ENCODE measurements around the gene DACH1. TPM values are rescaled to one million over a fixed set of nuclear protein-coding genes. Genes with fewer than 3 reads are reported as not detected.

Gene DACH1
- total RNA-seq, 2 experiments from 2014 or later, result not detected

DNA sequence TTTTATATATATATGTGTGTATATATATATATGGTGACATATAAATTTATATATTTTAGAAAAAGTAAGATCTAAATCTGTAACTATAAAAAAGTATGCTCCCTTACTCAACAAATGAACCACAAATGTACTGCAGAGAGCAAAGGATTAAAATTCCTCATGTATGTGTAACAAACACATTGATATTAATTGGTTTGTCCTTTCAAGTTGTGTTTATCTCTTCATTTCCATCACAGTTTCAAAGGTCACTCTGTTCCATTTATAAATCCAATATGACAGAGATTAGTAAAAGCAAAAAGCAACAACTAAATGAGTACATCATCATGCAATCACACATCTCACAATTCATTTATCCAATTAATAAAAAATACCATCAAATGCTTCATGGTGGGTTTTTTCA, 247.9 kb downstream of the DACH1 start:
- no peak for DNase-seq
- intact Hi-C loops (cut with micrococcal nuclease), result no loop called here
- no peaks in the 10 kb centered on the region for H3K9me3 Mint-ChIP-seq
- H3K36me3 Mint-ChIP-seq (ENCODE audit: low read depth), result no peaks in the 10 kb centered on the region
- no peak overlapping the region for H3K4me3 Mint-ChIP-seq
- H3K27me3 Mint-ChIP-seq (ENCODE audit: low read depth), result no peaks in the 10 kb centered on the region
- H3K27ac Mint-ChIP-seq, result no peak overlapping the region
- H3K4me1 Mint-ChIP-seq (ENCODE audit: low read depth), result no peaks in the 10 kb centered on the region
- CTCF ChIA-PET, result no interaction called here

DNA sequence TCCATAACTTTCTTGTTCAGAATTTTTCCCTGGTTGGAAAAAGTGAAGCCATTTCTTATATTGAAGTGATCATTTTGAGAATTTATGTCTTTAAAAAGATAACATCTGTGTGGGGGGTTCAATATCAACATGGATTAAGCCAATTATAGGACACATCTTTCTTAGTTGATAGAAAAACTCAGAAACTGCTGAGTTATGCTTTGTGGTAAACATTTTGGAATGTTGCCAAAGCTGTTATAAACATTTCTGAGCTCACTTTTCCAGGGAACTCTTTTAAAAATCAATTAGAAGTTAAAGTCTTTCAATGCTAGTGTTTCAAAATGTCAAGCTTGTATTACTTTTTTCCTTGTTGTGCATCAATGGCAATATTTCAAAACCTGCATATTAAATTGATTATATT, 248.8 kb downstream of the DACH1 start:
- Mint-ChIP-seq H3K27ac (no peak overlapping the region), H3K4me3 (no peak overlapping the region), H3K4me1 (ENCODE audit: low read depth) (no peaks in the 10 kb centered on the region), H3K27me3 (ENCODE audit: low read depth) (no peaks in the 10 kb centered on the region), H3K36me3 (ENCODE audit: low read depth) (no peaks in the 10 kb centered on the region), H3K9me3 (no peaks in the 10 kb centered on the region)
- no peak for DNase-seq
- intact Hi-C loops (cut with micrococcal nuclease), result no loop called here
- CTCF ChIA-PET, result no interaction called here

DNA sequence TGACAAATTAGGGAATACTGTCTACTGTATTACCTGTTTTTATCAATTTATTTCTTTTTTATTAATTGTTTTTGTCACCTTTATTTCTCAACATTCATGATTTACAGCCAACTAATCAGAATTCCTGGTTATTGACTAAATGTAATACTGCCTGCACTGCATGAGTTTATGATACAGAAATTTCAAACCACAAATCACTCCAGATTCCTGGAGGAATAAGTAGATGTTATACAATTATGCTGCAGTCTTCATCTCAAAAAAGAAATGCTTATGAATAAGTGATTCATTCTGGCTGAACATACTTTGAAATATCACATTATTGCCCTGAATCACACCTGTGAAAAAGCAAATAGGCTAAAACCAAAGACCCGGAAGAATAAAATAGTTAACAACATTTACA, 249.7 kb downstream of the DACH1 start:
- intact Hi-C loops (cut with micrococcal nuclease), result no loop called here
- no peaks in the 10 kb centered on the region for H3K36me3 Mint-ChIP-seq (ENCODE audit: low read depth)
- no peak overlapping the region for H3K27ac Mint-ChIP-seq
- no peak for DNase-seq
- no peak overlapping the region for H3K4me3 Mint-ChIP-seq
- no peaks in the 10 kb centered on the region for H3K9me3 Mint-ChIP-seq
- no peaks in the 10 kb centered on the region for H3K4me1 Mint-ChIP-seq (ENCODE audit: low read depth)
- CTCF ChIA-PET, result no interaction called here
- H3K27me3 Mint-ChIP-seq (ENCODE audit: low read depth), result no peaks in the 10 kb centered on the region

DNA sequence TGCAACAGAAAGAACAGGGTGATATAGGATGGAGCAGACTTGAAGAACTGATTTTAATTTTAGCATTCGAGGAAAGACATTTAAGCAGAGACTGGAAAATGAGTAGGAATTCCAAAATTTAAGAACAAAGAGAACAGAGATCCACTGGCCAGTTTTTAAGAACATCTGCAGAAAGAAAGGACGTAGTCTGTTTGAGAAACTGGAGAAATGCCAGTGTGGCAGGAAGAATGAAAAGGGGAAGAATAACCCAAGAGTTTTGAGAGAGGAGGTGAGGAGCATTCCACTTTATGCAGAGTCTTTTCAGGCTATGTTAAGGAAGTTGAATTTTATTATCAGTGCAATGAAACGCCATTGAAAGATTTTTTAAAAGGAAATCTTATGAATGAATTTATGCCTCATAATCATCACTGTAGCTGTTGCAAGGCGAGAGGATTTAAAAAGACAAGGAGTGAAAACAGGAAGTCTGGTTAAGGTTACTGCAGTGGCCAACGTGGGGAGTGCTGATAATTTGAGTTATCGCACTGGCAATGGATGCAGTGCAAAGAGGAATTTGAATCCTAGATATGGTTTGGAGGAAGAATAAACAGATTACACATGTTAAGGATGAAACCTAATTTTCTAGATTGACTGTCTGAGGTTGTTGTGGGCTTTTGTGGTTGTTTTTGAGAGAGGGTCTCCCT, 253.8 kb downstream of the DACH1 start:
- intact Hi-C loops (cut with micrococcal nuclease), result loop anchor here (5.0 kb wide), 1 partner anchor 254 kb away; the partner anchor contains the start of gene DACH1

DNA sequence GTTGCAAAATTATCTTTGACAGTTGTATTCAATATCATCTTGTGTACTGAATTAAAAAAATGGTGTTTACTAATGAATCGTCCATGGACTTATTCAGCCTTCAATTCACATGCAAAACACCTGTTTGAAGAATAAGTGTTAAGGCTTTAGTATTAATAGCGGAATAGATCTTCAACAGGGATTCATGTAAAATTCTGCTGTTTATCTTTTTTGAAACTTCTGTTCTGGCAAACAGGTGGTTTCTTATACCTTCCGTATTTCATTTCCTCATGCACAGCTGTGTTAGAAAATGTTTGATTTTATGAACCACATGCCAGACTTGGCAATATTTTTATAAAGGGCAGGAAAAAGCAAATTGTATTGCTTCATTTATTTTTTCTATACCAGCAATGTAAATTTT, 255.7 kb downstream of the DACH1 start:
- no peak overlapping the region for H3K27ac Mint-ChIP-seq
- intact Hi-C loops (cut with micrococcal nuclease), result loop anchor here (5.0 kb wide), 1 partner anchor 256 kb away; the partner anchor contains the start of gene DACH1
- no peak overlapping the region for H3K4me3 Mint-ChIP-seq
- CTCF ChIA-PET, result no interaction called here
- no peaks in the 10 kb centered on the region for H3K27me3 Mint-ChIP-seq (ENCODE audit: low read depth)
- peaks cover 5% of the 10 kb centered on the region for H3K4me1 Mint-ChIP-seq (ENCODE audit: low read depth)
- DNase-seq, result no peak
- no peaks in the 10 kb centered on the region for H3K9me3 Mint-ChIP-seq
- no peaks in the 10 kb centered on the region for H3K36me3 Mint-ChIP-seq (ENCODE audit: low read depth)

More for the DNA sequence above, 253.8 kb downstream of the DACH1 start:
- CTCF ChIA-PET, result interaction anchor here (0.5 to 0.6 kb wide), 2 partner anchors 31 to 1374 kb away, joined by 3 read pairs; no protein-coding TSS in a partner anchor
- H3K36me3 Mint-ChIP-seq (ENCODE audit: low read depth), result no peaks in the 10 kb centered on the region
- no peak overlapping the region for H3K27ac Mint-ChIP-seq
- H3K27me3 Mint-ChIP-seq (ENCODE audit: low read depth), result no peaks in the 10 kb centered on the region
- DNase-seq, result no peak
- peaks cover 5% of the 10 kb centered on the region for H3K4me1 Mint-ChIP-seq (ENCODE audit: low read depth)
- H3K4me3 Mint-ChIP-seq, result no peak overlapping the region
- H3K9me3 Mint-ChIP-seq, result no peaks in the 10 kb centered on the region

DNA sequence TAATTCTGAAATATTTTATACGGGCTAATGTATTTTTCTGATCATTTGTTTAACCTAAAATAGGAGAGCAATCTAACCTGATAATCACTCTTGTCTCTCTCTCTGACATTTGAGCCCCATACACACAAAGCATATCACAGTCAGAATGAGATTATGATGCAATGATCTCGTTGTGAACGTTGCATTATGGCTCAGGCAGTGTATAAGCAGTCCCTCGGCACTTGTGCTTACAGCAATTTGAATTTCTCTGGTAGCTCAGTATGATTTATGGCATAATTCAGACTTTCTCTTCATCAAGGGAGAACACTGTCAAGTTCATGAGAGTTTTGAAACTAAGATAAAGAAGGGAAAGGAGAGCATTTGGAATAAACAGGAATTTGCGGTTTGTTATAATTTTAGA, 256.1 kb downstream of the DACH1 start:
- intact Hi-C loops (cut with micrococcal nuclease), result loop anchor here (5.0 kb wide), 1 partner anchor 256 kb away; the partner anchor contains the start of gene DACH1
- peaks cover 5% of the 10 kb centered on the region for H3K4me1 Mint-ChIP-seq (ENCODE audit: low read depth)
- H3K27me3 Mint-ChIP-seq (ENCODE audit: low read depth), result no peaks in the 10 kb centered on the region
- CTCF ChIA-PET, result no interaction called here
- H3K4me3 Mint-ChIP-seq, result peak overlapping the region; percentile 51
- DNase-seq, result peak; percentile 8
- no peaks in the 10 kb centered on the region for H3K36me3 Mint-ChIP-seq (ENCODE audit: low read depth)
- no peak overlapping the region for H3K27ac Mint-ChIP-seq
- no peaks in the 10 kb centered on the region for H3K9me3 Mint-ChIP-seq

DNA sequence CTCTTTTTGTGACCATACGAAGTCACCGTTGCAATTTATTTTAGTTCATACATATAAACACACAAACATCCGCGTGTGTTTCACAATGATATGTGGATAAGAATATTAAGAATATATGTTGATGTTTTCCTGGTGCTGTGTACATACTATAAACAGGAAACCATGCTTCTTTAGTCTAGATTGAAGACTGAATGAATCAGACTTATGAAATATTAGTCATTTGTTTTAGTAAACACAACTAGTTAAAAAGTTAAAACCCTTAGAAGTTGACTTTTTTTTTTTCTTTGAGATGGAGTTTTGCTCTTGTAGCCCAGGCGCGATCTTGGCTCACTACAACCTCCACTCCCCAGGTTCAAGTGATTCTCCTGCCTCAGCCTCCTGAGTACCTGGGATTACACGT, 257.7 kb downstream of the DACH1 start:
- no peak for DNase-seq
- Mint-ChIP-seq H3K4me1 (ENCODE audit: low read depth) (peaks cover 5% of the 10 kb centered on the region), H3K27me3 (ENCODE audit: low read depth) (no peaks in the 10 kb centered on the region), H3K27ac (no peak overlapping the region), H3K36me3 (ENCODE audit: low read depth) (no peaks in the 10 kb centered on the region), H3K9me3 (no peaks in the 10 kb centered on the region), H3K4me3 (no peak overlapping the region)
- intact Hi-C loops (cut with micrococcal nuclease), result no loop called here
- CTCF ChIA-PET, result no interaction called here

DNA sequence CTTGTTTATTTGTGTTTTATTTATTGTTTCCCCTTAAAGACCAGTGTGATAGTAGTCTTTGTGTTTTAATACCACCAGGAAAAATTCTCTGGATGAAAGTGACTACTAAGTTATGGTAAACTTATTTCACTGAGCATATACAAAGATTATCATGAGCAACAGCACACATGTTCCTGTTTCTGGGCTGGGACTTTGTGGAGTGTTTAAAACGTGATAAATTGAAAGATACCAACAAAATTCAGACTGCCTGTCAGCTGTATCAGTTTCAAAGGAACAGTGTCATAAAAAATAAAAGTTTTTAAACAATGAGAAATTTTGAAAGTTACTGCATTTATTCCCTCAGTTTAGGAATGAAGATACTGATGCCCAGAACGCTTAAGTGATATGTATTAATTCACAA, 259.4 kb downstream of the DACH1 start:
- Mint-ChIP-seq H3K27ac (no peak overlapping the region), H3K4me1 (ENCODE audit: low read depth) (peaks cover 5% of the 10 kb centered on the region), H3K9me3 (no peaks in the 10 kb centered on the region), H3K36me3 (ENCODE audit: low read depth) (no peaks in the 10 kb centered on the region), H3K4me3 (no peak overlapping the region), H3K27me3 (ENCODE audit: low read depth) (no peaks in the 10 kb centered on the region)
- intact Hi-C loops (cut with micrococcal nuclease), result no loop called here
- DNase-seq, result no peak
- CTCF ChIA-PET, result no interaction called here

DNA sequence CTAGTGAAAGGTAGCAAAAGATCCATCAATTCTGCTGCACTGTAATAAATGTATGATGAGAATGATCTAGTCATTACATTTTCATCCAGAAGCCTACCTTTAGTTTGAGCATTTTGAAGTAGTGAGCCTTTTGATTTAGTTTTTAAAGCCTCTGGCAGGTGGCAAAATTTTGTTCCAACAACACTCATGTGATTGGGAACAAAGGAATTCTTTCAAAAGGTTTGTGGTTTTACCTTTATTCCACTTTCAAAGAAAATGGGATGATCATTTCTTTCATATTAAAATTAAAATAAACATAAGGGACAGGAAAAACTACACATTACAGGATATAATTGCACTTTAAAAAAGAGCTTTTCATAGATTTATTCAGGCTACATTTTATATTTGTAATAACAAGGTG, 260.2 kb downstream of the DACH1 start:
- H3K4me1 Mint-ChIP-seq (ENCODE audit: low read depth), result peaks cover 5% of the 10 kb centered on the region
- no peak overlapping the region for H3K27ac Mint-ChIP-seq
- H3K4me3 Mint-ChIP-seq, result no peak overlapping the region
- no peaks in the 10 kb centered on the region for H3K9me3 Mint-ChIP-seq
- CTCF ChIA-PET, result no interaction called here
- no peaks in the 10 kb centered on the region for H3K27me3 Mint-ChIP-seq (ENCODE audit: low read depth)
- no peaks in the 10 kb centered on the region for H3K36me3 Mint-ChIP-seq (ENCODE audit: low read depth)
- intact Hi-C loops (cut with micrococcal nuclease), result no loop called here
- DNase-seq, result no peak

DNA sequence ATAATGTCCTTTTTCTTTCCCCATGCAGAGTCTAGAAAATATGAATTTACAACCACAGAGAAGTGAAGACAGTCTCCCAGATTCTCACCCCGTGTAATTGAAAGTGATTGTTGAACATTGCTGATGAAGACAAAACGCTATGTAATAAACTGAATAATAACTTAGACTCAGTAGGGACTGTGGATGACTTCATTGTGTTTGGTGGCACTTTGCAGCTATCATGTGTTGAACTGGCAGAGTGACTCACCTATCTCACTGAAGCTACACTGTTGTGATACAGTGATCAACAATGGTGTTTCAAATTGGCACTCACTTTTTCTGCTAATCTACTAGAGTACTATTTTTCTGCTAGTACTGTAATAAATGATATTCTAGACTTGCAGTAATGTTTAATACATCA, 261.3 kb downstream of the DACH1 start:
- CTCF ChIA-PET, result no interaction called here
- H3K9me3 Mint-ChIP-seq, result no peaks in the 10 kb centered on the region
- H3K36me3 Mint-ChIP-seq (ENCODE audit: low read depth), result no peaks in the 10 kb centered on the region
- intact Hi-C loops (cut with micrococcal nuclease), result no loop called here
- H3K4me1 Mint-ChIP-seq (ENCODE audit: low read depth), result peaks cover 2% of the 10 kb centered on the region
- H3K27ac Mint-ChIP-seq, result no peak overlapping the region
- no peaks in the 10 kb centered on the region for H3K27me3 Mint-ChIP-seq (ENCODE audit: low read depth)
- no peak for DNase-seq
- H3K4me3 Mint-ChIP-seq, result no peak overlapping the region

DNA sequence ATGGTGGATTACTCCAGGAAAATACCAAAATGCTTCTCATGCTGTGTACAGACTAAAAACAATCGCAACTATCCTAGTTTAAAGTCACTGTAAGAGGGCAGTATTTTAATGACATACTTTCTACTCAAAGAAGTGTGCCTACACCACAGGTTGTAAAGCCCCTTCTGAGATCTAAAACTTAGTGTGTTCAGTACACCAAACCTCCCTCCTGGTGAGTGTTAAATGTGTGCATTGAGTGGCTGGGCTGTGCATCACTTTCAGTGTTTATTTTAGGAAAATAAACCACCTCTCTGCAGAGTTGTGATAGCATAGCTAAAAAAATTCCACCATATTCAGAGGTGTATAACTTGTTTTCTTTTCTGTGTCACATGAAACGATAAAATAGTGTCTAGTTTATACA, 263.7 kb downstream of the DACH1 start:
- H3K36me3 Mint-ChIP-seq (ENCODE audit: low read depth), result no peaks in the 10 kb centered on the region
- no peaks in the 10 kb centered on the region for H3K9me3 Mint-ChIP-seq
- no peaks in the 10 kb centered on the region for H3K27me3 Mint-ChIP-seq (ENCODE audit: low read depth)
- H3K4me3 Mint-ChIP-seq, result no peak overlapping the region
- intact Hi-C loops (cut with micrococcal nuclease), result no loop called here
- CTCF ChIA-PET, result no interaction called here
- DNase-seq, result no peak
- no peaks in the 10 kb centered on the region for H3K4me1 Mint-ChIP-seq (ENCODE audit: low read depth)
- no peak overlapping the region for H3K27ac Mint-ChIP-seq

DNA sequence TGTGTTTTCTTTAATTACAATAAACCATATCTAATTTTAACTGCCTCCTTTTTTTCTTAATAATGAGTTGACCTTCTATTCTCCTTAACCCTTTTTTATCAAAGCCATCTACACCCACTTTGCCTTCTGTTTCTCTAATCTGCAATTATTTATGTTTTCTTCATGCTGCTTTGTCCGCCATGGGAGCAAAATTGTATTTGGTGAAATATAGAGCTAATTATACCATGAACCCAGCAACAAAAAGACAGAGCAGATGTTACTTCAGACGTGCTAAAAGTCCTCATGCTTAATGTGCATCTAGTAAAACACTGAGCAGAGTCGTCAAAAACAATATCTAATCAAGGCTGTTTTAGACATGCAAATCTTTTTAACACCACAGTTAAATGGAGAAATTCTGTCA, 264.7 kb downstream of the DACH1 start:
- no peak for DNase-seq
- Mint-ChIP-seq H3K27me3 (ENCODE audit: low read depth) (no peaks in the 10 kb centered on the region), H3K36me3 (ENCODE audit: low read depth) (no peaks in the 10 kb centered on the region), H3K9me3 (no peaks in the 10 kb centered on the region), H3K27ac (no peak overlapping the region), H3K4me1 (ENCODE audit: low read depth) (no peaks in the 10 kb centered on the region), H3K4me3 (no peak overlapping the region)
- CTCF ChIA-PET, result no interaction called here
- intact Hi-C loops (cut with micrococcal nuclease), result no loop called here

DNA sequence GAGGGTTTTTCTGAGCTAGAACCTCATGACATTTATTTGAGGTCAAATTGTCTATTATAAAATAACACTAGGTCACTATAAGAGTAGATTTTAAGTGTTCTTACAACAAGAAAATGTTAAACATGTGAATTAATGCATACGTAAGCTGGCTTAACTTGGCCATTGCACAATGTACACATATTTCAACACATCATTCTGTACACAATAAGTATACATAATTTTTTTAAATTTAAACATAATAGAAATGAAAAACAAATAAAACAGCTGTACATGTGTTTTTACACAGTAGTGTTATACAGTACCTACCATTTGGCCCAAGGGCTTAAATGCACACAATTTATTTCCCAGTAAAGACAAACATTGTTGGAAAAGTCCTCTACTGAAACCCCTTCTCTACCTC, 269.9 kb downstream of the DACH1 start:
- Mint-ChIP-seq H3K4me1 (ENCODE audit: low read depth) (no peaks in the 10 kb centered on the region), H3K4me3 (no peak overlapping the region), H3K9me3 (no peaks in the 10 kb centered on the region), H3K27me3 (ENCODE audit: low read depth) (no peaks in the 10 kb centered on the region), H3K27ac (no peak overlapping the region), H3K36me3 (ENCODE audit: low read depth) (no peaks in the 10 kb centered on the region)
- intact Hi-C loops (cut with micrococcal nuclease), result no loop called here
- no peak for DNase-seq
- CTCF ChIA-PET, result no interaction called here

Measured in activated naive CD4-positive, alpha-beta T cell treated with anti-CD3 and anti-CD28 coated beads for 36 hours (primary cell).